ENCODE data around the gene ITGA8.

- TF ChIP-seq GATA3 (IDR thresholded peaks at IDR 0.05; ENCODE audit: low read depth, low read length), result no peak
- no peak for TF ChIP-seq GATA2 (IDR thresholded peaks at IDR 0.05; ENCODE audit: low read depth, low read length)
Observed at GRCh38 chr10:15494850-15495506, 224.7 kb downstream of the ITGA8 start.
